ENCODE measurements around the gene SEPTIN2.

- TF ChIP-seq EZH2 (IDR thresholded peaks at IDR 0.05; ENCODE audit: borderline replicate concordance, low read depth, low read length, severe bottlenecking) (no peak), CTCF (IDR thresholded peaks at IDR 0.05; ENCODE audit: borderline replicate concordance, extremely low read depth, low read length, poor library complexity, severe bottlenecking) (no peak)
These were observed 41.6 kb upstream of the SEPTIN2 start for GRCh38 chr2:241274127-241274526.
